Hepatic stellate cell (primary cell): ENCODE data around the gene LRRC1.

Experiments
- DNase-seq: peaks from one replicate; pipeline ENCODE4 v3.0.0; 2011; ENCODE audit warnings: low spot score

Gene LRRC1

GRCh38 chr6:53889365-53889764, 94.6 kb downstream of the LRRC1 start:
- no peak for DNase-seq

- no peak for DNase-seq
Measured at GRCh38 chr6:53892707-53893106, 97.9 kb downstream of the LRRC1 start.

GRCh38 chr6:53894091-53894490, 99.3 kb downstream of the LRRC1 start:
- DNase-seq: no peak

GRCh38 chr6:53896196-53896595, 101.4 kb downstream of the LRRC1 start:
- DNase-seq: no peak

- no peak for DNase-seq
Measured at GRCh38 chr6:53898026-53898795, 103.4 kb downstream of the LRRC1 start.

- no peak for DNase-seq
Measured at GRCh38 chr6:53899512-53899911, 104.7 kb downstream of the LRRC1 start.

GRCh38 chr6:53903357-53903756, 108.6 kb downstream of the LRRC1 start:
- DNase-seq: no peak

GRCh38 chr6:53906103-53906502, 111.3 kb downstream of the LRRC1 start:
- no peak for DNase-seq

GRCh38 chr6:53906842-53907241, 112.0 kb downstream of the LRRC1 start:
- DNase-seq: no peak

GRCh38 chr6:53910834-53911233, 116.0 kb downstream of the LRRC1 start:
- DNase-seq: no peak

GRCh38 chr6:53912661-53913060, 117.9 kb downstream of the LRRC1 start:
- DNase-seq: no peak

GRCh38 chr6:53913286-53913685, 118.5 kb downstream of the LRRC1 start:
- DNase-seq: no peak

GRCh38 chr6:53915026-53915691, 120.4 kb downstream of the LRRC1 start:
- no peak for DNase-seq

GRCh38 chr6:53916804-53917463, 122.1 kb downstream of the LRRC1 start:
- no peak for DNase-seq

GRCh38 chr6:53917464-53917842, 122.6 kb downstream of the LRRC1 start:
- no peak for DNase-seq

- DNase-seq: no peak
Measured at GRCh38 chr6:53918854-53919510, 124.2 kb downstream of the LRRC1 start.

GRCh38 chr6:53919881-53920360, 125.1 kb downstream of the LRRC1 start:
- no peak for DNase-seq

- DNase-seq: no peak
Measured at GRCh38 chr6:53920881-53921280, 126.1 kb downstream of the LRRC1 start.

GRCh38 chr6:53921639-53922038, 126.8 kb downstream of the LRRC1 start:
- no peak for DNase-seq

- DNase-seq: no peak
Measured at GRCh38 chr6:53922539-53922981, 127.8 kb downstream of the LRRC1 start.

GRCh38 chr6:53924277-53924676, 129.5 kb downstream of the LRRC1 start:
- DNase-seq: no peak

- no peak for DNase-seq
Measured at GRCh38 chr6:53924821-53925422, 130.1 kb downstream of the LRRC1 start.
